SK-N-SH treated with all-trans-retinoic acid at 6 μM for 48 hours (cell line): ENCODE data around the gene ADD3.

Experiments used
- ATAC-seq: fragments of 200-7000 bp; cut with Tn5 transposase; 3 replicates; pipeline ENCODE4 v1.9.1; 2020; ENCODE audit warnings: mild to moderate bottlenecking, moderate library complexity
- BACH2 ChIP-seq: fragments of 250-450 bp; sonication (Bioruptor Pico); IDR thresholded peaks from 2 replicates; pipeline ENCODE4 v1.9.0; 2021; ENCODE audit warnings: mild to moderate bottlenecking, borderline replicate concordance
- ESRRG ChIP-seq: fragments of 250-450 bp; sonication (Bioruptor Pico); IDR thresholded peaks from 2 replicates; pipeline ENCODE4 v1.6.1; 2021; ENCODE audit warnings: mild to moderate bottlenecking
- GLIS3 ChIP-seq: fragments of 250-450 bp; sonication (Bioruptor Pico); IDR thresholded peaks from 2 replicates; pipeline ENCODE4 v1.5.0; 2020; ENCODE audit warnings: mild to moderate bottlenecking, moderate library complexity
- ISL1 ChIP-seq: fragments of 250-450 bp; sonication (Bioruptor Pico); IDR thresholded peaks from 2 replicates; pipeline ENCODE4 v2.1.2; 2022; ENCODE audit warnings: mild to moderate bottlenecking, moderate library complexity
- OSR1 ChIP-seq: fragments of 250-450 bp; sonication (Bioruptor Pico); IDR thresholded peaks from 2 replicates; pipeline ENCODE4 v1.8.0; 2022; ENCODE audit warnings: moderate library complexity, mild to moderate bottlenecking, inconsistent platforms
- PPARA ChIP-seq: fragments of 250-450 bp; sonication (Bioruptor Pico); IDR thresholded peaks from 2 replicates; pipeline ENCODE4 v1.5.0; 2020; ENCODE audit warnings: mild to moderate bottlenecking, borderline replicate concordance
- RARB ChIP-seq: fragments of 250-450 bp; sonication (Bioruptor Pico); IDR thresholded peaks from 2 replicates; pipeline ENCODE4 v1.8.0; 2021; ENCODE audit warnings: mild to moderate bottlenecking, moderate library complexity
- SNAI2 ChIP-seq: fragments of 250-450 bp; sonication (Bioruptor Pico); IDR thresholded peaks from 2 replicates; pipeline ENCODE4 v1.5.0; 2020; ENCODE audit warnings: mild to moderate bottlenecking, moderate library complexity
- TCF4 ChIP-seq: fragments of 250-450 bp; sonication (Bioruptor Pico); IDR thresholded peaks from 2 replicates; pipeline ENCODE4 v1.8.0; 2021; ENCODE audit warnings: mild to moderate bottlenecking, moderate library complexity, borderline replicate concordance
- TOX ChIP-seq: fragments of 250-450 bp; sonication (Bioruptor Pico); IDR thresholded peaks from 2 replicates; pipeline ENCODE4 v1.8.0; 2021; ENCODE audit warnings: mild to moderate bottlenecking, moderate library complexity, borderline replicate concordance
- TSHZ2 ChIP-seq: fragments of 250-450 bp; sonication (Bioruptor Pico); IDR thresholded peaks from 2 replicates; pipeline ENCODE4 v1.5.0; 2020; ENCODE audit warnings: mild to moderate bottlenecking, moderate library complexity
- ZC3H10 ChIP-seq: fragments of 250-450 bp; sonication (Bioruptor Pico); IDR thresholded peaks from 2 replicates; pipeline ENCODE4 v1.5.1; 2021; ENCODE audit warnings: mild to moderate bottlenecking, moderate library complexity
- ZFP3 ChIP-seq: fragments of 250-450 bp; sonication (Bioruptor Pico); IDR thresholded peaks from 2 replicates; pipeline ENCODE4 v1.5.0; 2020; ENCODE audit warnings: mild to moderate bottlenecking, moderate library complexity
- ZFP30 ChIP-seq: fragments of 450-650 bp; formaldehyde crosslinking; IDR thresholded peaks from 2 replicates; pipeline ENCODE4 v1.5.0; 2022; ENCODE audit warnings: mild to moderate bottlenecking, moderate library complexity
- ZNF565 ChIP-seq: fragments of 450-650 bp; formaldehyde crosslinking; conservative IDR thresholded peaks from 2 replicates; pipeline ENCODE4 v1.5.0; 2020; ENCODE audit warnings: low read depth, mild to moderate bottlenecking, moderate library complexity
- ZNF70 ChIP-seq: fragments of 450-650 bp; formaldehyde crosslinking; IDR thresholded peaks from 2 replicates; pipeline ENCODE4 v1.5.0; 2020; ENCODE audit warnings: mild to moderate bottlenecking, moderate library complexity
- ZNF8 ChIP-seq: fragments of 450-650 bp; formaldehyde crosslinking; IDR thresholded peaks from 2 replicates; pipeline ENCODE4 v1.5.0; 2020; ENCODE audit warnings: mild to moderate bottlenecking, moderate library complexity
- TF ChIP-seq, protein P1 (sequence below): fragments of 250-450 bp; sonication (Bioruptor Pico); IDR thresholded peaks from 2 replicates; pipeline ENCODE4 v1.5.1; 2020; ENCODE audit warnings: low read depth, mild to moderate bottlenecking, moderate library complexity
- TF ChIP-seq, protein P2 (sequence below): fragments of 250-450 bp; sonication (Bioruptor Pico); IDR thresholded peaks from 2 replicates; pipeline ENCODE4 v1.5.1; 2021; ENCODE audit warnings: mild to moderate bottlenecking, moderate library complexity
- TF ChIP-seq, protein P3 (sequence below): fragments of 250-450 bp; sonication (Bioruptor Pico); IDR thresholded peaks from 2 replicates; pipeline ENCODE4 v1.8.0; 2020; ENCODE audit warnings: mild to moderate bottlenecking, moderate library complexity, borderline replicate concordance
- TF ChIP-seq, protein P4 (sequence below): fragments of 250-450 bp; sonication (Bioruptor Pico); IDR thresholded peaks from 2 replicates; pipeline ENCODE4 v1.8.0; 2021; ENCODE audit warnings: low read depth, mild to moderate bottlenecking, moderate library complexity, borderline replicate concordance

ADD3 gene

GRCh38 chr10:110172155-110172554, 164.4 kb downstream of the ADD3 start:
- ATAC-seq, result no peak
- no peak for TF ChIP-seq PPARA (CRISPR knock-in tag)
- TF ChIP-seq ZNF565, result no peak
- no peak for TF ChIP-seq SNAI2 (CRISPR knock-in tag)
- no peak for TF ChIP-seq BACH2 (CRISPR knock-in tag)
- TF ChIP-seq TOX (CRISPR knock-in tag), result no peak
- TF ChIP-seq ZFP30 (CRISPR knock-in tag), result no peak
- TF ChIP-seq ZNF8 (CRISPR knock-in tag), result no peak
- TF ChIP-seq ZFP3, result no peak
- TF ChIP-seq, protein P1, sequence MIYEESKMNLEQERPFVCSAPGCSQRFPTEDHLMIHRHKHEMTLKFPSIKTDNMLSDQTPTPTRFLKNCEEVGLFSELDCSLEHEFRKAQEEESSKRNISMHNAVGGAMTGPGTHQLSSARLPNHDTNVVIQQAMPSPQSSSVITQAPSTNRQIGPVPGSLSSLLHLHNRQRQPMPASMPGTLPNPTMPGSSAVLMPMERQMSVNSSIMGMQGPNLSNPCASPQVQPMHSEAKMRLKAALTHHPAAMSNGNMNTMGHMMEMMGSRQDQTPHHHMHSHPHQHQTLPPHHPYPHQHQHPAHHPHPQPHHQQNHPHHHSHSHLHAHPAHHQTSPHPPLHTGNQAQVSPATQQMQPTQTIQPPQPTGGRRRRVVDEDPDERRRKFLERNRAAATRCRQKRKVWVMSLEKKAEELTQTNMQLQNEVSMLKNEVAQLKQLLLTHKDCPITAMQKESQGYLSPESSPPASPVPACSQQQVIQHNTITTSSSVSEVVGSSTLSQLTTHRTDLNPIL (CRISPR knock-in tag), result no peak
- no peak for TF ChIP-seq RARB
- no peak for TF ChIP-seq GLIS3
- TF ChIP-seq ZC3H10 (CRISPR knock-in tag), result no peak
- TF ChIP-seq OSR1 (CRISPR knock-in tag), result no peak
- no peak for TF ChIP-seq ISL1
- no peak for TF ChIP-seq ESRRG (CRISPR knock-in tag)
- TF ChIP-seq TCF4 (CRISPR knock-in tag), result no peak
- TF ChIP-seq TSHZ2 (CRISPR knock-in tag), result no peak

- TF ChIP-seq BACH2 (CRISPR knock-in tag) (no peak), PPARA (CRISPR knock-in tag) (no peak), TOX (CRISPR knock-in tag) (no peak), ZNF565 (no peak), ZNF70 (CRISPR knock-in tag) (no peak), ZNF8 (CRISPR knock-in tag) (no peak), ISL1 (no peak), ZC3H10 (CRISPR knock-in tag) (no peak), ZFP30 (CRISPR knock-in tag) (no peak), GLIS3 (no peak), ESRRG (CRISPR knock-in tag) (no peak)
- ATAC-seq, result no peak
Observed at GRCh38 chr10:110174201-110174600, 166.4 kb downstream of the ADD3 start.

DNA sequence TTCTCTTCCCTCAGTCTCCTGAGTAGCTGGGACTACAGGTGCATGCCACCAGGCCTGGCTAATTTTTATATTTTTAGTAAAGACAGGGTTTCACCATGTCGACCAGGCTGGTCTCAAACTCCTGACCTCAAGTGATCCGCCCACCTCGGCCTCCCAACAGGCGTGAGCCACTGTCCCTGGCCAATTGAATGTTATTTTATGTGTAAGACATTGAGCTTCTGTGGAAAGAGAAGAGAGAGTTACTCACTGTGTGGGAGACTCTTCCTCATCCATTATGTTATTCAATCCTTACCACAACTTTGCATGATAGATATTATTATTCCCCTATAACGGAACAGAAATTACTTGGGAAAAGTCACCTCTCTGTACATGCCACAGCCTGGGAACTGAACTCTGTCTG, 167.0 kb downstream of the ADD3 start:
- TF ChIP-seq, protein P2, sequence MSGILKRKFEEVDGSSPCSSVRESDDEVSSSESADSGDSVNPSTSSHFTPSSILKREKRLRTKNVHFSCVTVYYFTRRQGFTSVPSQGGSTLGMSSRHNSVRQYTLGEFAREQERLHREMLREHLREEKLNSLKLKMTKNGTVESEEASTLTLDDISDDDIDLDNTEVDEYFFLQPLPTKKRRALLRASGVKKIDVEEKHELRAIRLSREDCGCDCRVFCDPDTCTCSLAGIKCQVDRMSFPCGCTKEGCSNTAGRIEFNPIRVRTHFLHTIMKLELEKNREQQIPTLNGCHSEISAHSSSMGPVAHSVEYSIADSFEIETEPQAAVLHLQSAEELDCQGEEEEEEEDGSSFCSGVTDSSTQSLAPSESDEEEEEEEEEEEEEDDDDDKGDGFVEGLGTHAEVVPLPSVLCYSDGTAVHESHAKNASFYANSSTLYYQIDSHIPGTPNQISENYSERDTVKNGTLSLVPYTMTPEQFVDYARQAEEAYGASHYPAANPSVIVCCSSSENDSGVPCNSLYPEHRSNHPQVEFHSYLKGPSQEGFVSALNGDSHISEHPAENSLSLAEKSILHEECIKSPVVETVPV (CRISPR knock-in tag), result no peak
- TF ChIP-seq, protein P3, sequence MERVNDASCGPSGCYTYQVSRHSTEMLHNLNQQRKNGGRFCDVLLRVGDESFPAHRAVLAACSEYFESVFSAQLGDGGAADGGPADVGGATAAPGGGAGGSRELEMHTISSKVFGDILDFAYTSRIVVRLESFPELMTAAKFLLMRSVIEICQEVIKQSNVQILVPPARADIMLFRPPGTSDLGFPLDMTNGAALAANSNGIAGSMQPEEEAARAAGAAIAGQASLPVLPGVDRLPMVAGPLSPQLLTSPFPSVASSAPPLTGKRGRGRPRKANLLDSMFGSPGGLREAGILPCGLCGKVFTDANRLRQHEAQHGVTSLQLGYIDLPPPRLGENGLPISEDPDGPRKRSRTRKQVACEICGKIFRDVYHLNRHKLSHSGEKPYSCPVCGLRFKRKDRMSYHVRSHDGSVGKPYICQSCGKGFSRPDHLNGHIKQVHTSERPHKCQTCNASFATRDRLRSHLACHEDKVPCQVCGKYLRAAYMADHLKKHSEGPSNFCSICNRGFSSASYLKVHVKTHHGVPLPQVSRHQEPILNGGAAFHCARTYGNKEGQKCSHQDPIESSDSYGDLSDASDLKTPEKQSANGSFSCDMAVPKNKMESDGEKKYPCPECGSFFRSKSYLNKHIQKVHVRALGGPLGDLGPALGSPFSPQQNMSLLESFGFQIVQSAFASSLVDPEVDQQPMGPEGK (CRISPR knock-in tag), result no peak
- TF ChIP-seq, protein P1 (CRISPR knock-in tag), result no peak
- TF ChIP-seq ZNF565 (no peak), TCF4 (CRISPR knock-in tag) (no peak), RARB (no peak), SNAI2 (CRISPR knock-in tag) (no peak)
- no peak for ATAC-seq

DNA sequence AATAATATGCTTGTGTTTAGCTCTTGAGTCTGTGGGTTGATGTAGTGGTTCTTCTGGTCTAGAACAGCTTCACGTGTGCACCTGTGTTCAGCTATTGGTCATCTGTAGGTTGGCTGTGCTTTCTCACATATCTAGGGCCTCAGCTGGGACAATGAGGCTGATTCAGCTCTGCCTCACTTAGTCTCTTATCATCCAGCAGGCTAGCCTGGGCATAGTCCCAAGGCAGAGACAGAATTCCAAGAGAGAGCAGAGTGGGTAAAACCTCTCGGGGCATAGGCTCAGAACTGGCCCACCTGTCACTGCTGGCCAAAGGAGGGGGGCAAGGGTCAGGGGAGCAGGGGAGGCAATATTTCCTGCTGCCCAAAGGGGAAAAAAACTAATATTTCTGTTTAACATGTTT, 167.6 kb downstream of the ADD3 start:
- TF ChIP-seq, protein P4, sequence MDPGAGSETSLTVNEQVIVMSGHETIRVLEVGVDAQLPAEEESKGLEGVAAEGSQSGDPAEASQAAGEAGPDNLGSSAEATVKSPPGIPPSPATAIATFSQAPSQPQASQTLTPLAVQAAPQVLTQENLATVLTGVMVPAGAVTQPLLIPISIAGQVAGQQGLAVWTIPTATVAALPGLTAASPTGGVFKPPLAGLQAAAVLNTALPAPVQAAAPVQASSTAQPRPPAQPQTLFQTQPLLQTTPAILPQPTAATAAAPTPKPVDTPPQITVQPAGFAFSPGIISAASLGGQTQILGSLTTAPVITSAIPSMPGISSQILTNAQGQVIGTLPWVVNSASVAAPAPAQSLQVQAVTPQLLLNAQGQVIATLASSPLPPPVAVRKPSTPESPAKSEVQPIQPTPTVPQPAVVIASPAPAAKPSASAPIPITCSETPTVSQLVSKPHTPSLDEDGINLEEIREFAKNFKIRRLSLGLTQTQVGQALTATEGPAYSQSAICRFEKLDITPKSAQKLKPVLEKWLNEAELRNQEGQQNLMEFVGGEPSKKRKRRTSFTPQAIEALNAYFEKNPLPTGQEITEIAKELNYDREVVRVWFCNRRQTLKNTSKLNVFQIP (CRISPR knock-in tag), result no peak
- no peak for TF ChIP-seq ZNF70 (CRISPR knock-in tag)
- TF ChIP-seq, all 23 proteins: peak for 0
- ATAC-seq, result no peak
